HL-60 (cell line): ENCODE data around the gene B9D1.

Experiments
- DNase-seq, 2 experiments: peaks; one replicate each; pipeline ENCODE4 v3.0.0-alpha.2; 2010 to 2020; ENCODE audit warnings: low read depth in 1 of 2, low spot score in 1 of 2
- H3K27ac ChIP-seq: fragments of 250-450 bp; sonication (Bioruptor Pico); replicated peaks from 2 replicates; pipeline ENCODE4 v1.5.1; 2020; ENCODE audit warnings: mild to moderate bottlenecking, moderate library complexity
- H3K27me3 ChIP-seq: fragments of 250-450 bp; sonication (Bioruptor Pico); 2 replicates; pipeline ENCODE4 v1.5.1; 2021; ENCODE audit warnings: mild to moderate bottlenecking, moderate library complexity; ENCODE audit not compliant: insufficient read depth, poor library complexity, severe bottlenecking
- H3K4me3 ChIP-seq: replicated peaks from 2 replicates; pipeline ENCODE4 v1.5.1; 2011; ENCODE audit warnings: mild to moderate bottlenecking, control low read depth, low read length; ENCODE audit not compliant: insufficient read depth
- GABPA ChIP-seq: IDR thresholded peaks from 2 replicates; pipeline ENCODE4 v1.6.1; 2012; ENCODE audit warnings: low read depth
- POLR2AphosphoS5 ChIP-seq: IDR thresholded peaks from 2 replicates; pipeline ENCODE4 v1.6.1; 2012; ENCODE audit warnings: low read depth
- REST ChIP-seq: IDR thresholded peaks from 2 replicates; pipeline ENCODE4 v1.6.1; 2012; ENCODE audit warnings: low read depth; ENCODE audit not compliant: insufficient replicate concordance
- SPI1 ChIP-seq: IDR thresholded peaks from 2 replicates; pipeline ENCODE4 v1.6.1; 2012; ENCODE audit warnings: low read depth, mild to moderate bottlenecking, borderline replicate concordance
- TF ChIP-seq, protein P1 (sequence below): IDR thresholded peaks from one replicate; pipeline ENCODE4 v1.5.1; 2011; ENCODE audit warnings: low read length, control low read depth, inconsistent platforms; ENCODE audit not compliant: insufficient read depth

B9D1 gene

GRCh38 chr17:19329839-19330238 lies 32.7 kb downstream of the B9D1 start:
- DNase-seq: no peak
- TF ChIP-seq SPI1 (no peak), POLR2AphosphoS5 (no peak), GABPA (no peak), REST (no peak)
- TF ChIP-seq, protein P1, sequence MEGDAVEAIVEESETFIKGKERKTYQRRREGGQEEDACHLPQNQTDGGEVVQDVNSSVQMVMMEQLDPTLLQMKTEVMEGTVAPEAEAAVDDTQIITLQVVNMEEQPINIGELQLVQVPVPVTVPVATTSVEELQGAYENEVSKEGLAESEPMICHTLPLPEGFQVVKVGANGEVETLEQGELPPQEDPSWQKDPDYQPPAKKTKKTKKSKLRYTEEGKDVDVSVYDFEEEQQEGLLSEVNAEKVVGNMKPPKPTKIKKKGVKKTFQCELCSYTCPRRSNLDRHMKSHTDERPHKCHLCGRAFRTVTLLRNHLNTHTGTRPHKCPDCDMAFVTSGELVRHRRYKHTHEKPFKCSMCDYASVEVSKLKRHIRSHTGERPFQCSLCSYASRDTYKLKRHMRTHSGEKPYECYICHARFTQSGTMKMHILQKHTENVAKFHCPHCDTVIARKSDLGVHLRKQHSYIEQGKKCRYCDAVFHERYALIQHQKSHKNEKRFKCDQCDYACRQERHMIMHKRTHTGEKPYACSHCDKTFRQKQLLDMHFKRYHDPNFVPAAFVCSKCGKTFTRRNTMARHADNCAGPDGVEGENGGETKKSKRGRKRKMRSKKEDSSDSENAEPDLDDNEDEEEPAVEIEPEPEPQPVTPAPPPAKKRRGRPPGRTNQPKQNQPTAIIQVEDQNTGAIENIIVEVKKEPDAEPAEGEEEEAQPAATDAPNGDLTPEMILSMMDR: no peak
- Histone ChIP-seq H3K27ac (no peak overlapping the region), H3K4me3 (no peak overlapping the region), H3K27me3 (no peaks in the 10 kb centered on the region)

- Histone ChIP-seq H3K27ac (no peak overlapping the region), H3K27me3 (no peaks in the 10 kb centered on the region), H3K4me3 (no peak overlapping the region)
- DNase-seq: no peak
- TF ChIP-seq POLR2AphosphoS5 (no peak), REST (no peak), GABPA (no peak), SPI1 (no peak)
- TF ChIP-seq, protein P1: no peak
Measured at GRCh38 chr17:19329136-19329535, 33.4 kb downstream of the B9D1 start.

DNA sequence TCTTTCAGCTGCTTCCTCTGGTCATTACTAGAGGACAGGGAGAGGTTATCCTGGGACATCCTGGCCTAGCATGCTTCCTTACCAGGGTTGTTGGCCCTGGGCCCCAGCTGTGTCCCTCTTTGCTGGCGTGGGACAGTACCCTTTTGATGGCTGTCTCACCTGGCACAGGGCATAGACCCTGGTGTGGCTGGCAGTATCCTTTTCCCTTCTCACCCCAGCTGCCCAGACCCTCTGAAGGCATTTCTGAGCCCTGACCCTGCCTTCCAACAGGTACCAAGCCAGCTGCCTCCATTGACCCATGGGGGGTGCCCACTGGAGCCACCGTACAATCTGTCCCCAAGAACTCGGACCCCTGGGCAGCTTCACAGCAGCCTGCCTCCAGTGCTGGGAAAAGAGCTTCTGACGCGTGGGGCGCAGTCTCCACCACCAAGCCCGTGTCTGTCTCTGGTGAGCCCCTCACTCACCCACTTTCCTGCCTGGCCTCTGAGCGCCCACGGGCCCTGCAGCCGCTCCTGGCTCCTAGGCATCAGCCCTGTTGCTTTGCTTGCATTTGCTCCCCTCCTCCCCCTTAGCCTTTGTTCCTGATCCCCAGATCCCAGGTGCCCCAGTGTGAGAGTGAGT lies 34.0 kb downstream of the B9D1 start:
- no peaks in the 10 kb centered on the region for H3K27me3 ChIP-seq
- no peak for TF ChIP-seq SPI1
- no peak for TF ChIP-seq POLR2AphosphoS5
- TF ChIP-seq REST: no peak
- TF ChIP-seq, protein P1: no peak
- no peak for TF ChIP-seq GABPA
- no peak overlapping the region for H3K4me3 ChIP-seq
- no peak overlapping the region for H3K27ac ChIP-seq
- DNase-seq: no peak
